Measurements from ENCODE around the gene RPL41.
"Not testable (repeated sequence)": the region's sequence is repeated elsewhere in the genome, so short reads cannot be mapped to it uniquely, and the experiment has no call there.

Gene RPL41

GRCh38 chr12:56103823-56104108 lies 12.7 kb upstream of the RPL41 start:
- DNase-seq: no peak

DNA sequence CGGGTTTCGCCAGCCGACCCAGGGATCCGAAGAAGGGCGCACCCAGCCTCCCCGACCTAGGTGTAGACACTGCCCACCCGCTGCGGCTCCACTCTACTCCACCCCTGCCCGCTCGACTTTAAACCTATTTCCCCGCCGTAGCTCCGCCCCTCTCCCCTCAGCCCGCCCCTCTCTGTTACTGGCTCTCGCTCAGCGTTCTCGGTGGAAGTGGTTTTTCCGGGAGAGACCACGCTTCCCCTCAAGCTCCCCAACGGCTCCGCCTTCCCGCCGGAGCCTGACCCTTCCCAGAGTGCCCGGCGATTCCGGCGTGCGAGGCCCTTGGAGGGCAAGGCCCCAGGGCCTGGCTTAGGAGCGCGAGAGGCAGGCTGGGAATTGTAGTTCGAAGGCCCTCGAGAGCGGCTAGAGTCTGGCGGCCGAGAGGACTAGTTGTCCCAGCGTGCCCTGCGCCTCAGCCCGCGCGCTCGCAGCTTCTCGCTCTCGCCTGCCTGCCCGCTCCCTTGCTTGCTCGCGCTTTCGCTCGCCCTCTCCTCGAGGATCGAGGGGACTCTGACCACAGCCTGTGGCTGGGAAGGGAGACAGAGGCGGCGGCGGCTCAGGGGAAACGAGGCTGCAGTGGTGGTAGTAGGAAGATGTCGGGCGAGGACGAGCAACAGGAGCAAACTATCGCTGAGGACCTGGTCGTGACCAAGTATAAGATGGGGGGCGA lies 12.2 kb upstream of the RPL41 start, which contains the start of gene PA2G4:
Gene PA2G4, plus strand, starts transcription at position 451 of the 706 bp plus-strand sequence. Its CDS starts 179 bp downstream, at position 630.
- peak; percentile 99 for DNase-seq

GRCh38 chr12:56104815-56105608 lies 11.4 kb upstream of the RPL41 start:
- DNase-seq: no peak

GRCh38 chr12:56105609-56105902 lies 10.9 kb upstream of the RPL41 start:
- DNase-seq: no peak

- no peak for DNase-seq
Measured at GRCh38 chr12:56107242-56107641, 9.2 kb upstream of the RPL41 start.

- no peak for DNase-seq
Measured at GRCh38 chr12:56110571-56110970, 5.9 kb upstream of the RPL41 start.

- no peak for DNase-seq
Measured at GRCh38 chr12:56114084-56114483, 2.3 kb upstream of the RPL41 start.

GRCh38 chr12:56115329-56115728 lies 1.1 kb upstream of the RPL41 start:
- DNase-seq: no peak

- not testable (repeated sequence) for DNase-seq
Measured at GRCh38 chr12:56117082-56117706, 761 bp downstream of the RPL41 start.

DNA sequence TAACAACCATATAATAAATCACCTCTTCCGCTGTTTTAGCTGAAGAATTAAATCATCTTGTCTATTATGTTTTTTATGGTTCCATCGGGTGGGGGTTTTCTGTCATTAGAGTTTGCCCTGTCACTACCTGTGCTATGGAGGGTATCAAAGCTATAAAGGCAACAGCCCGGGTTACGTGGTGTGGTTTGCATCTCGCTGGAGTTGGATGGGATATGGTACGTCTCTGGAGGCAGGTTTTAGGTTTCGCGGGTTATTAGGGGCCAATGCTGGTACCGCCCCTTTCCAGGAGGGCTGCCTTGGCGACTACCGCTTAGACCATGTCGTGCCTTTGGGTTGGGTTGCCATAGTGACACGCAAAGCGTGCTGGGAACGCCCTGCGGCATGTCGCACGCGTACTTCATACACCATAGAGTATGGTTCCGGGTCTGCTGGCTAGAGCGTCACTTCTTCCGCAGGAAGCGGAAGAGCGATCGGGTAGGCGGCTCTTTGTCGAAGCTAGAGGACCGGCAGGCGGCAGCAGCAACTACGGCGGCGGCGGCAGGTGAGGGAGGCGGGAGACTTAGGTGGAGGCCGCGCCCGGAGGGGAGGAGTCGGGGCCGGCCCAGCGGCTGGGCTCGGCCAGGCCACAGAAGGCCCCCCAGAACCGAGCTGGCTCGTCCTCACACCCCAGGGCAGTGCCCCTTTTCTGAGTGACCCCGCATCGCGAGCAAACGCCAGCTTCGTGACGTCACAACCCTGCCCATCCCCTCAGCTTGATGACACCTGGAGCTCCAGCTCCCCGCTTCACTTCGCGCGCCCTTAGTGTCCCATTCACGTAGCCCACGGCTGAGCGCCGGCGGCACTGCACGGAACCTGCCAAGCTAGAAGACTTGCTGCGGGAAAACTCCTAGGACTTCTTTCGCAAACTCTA lies 1.6 kb downstream of the RPL41 start, which contains the start of gene ZC3H10:
Gene ZC3H10, plus strand, starts transcription at position 489 of the 910 bp plus-strand sequence. CDS start 2,297 bp downstream, outside the sequence.
- DNase-seq: peak; percentile 99

DNA sequence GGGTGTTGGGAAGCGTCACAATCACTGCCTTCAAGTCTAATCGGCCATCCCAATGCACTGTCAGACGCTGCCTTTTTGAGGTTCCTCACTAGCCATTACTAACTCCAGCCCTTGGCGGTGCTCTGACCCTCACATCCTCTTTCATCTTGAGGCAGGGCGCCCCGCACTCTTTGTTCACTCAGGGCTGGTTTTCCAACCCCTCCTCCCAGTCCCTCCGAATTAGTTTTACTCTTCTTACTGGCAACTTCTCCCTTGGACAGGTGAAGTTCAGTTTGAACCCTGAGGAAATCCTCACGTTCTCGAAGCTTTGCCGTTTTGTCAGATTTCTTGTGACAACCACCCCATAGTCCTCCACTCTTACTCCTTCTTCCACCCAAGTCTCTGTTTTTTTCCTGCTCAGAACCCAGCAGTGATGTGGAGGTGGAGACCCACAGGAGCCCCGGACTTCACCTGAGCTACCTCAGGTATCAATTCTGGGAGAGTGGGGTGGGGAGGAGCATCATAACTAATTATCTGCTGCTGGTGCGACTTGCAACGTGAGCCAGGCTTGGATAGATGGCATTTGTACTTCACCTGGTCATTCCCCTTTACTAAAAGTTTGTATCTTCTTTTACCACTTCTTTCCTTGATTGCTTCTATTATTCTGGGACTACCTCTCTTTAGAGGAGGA lies 2.4 kb downstream of the RPL41 start:
- DNase-seq: no peak

DNA sequence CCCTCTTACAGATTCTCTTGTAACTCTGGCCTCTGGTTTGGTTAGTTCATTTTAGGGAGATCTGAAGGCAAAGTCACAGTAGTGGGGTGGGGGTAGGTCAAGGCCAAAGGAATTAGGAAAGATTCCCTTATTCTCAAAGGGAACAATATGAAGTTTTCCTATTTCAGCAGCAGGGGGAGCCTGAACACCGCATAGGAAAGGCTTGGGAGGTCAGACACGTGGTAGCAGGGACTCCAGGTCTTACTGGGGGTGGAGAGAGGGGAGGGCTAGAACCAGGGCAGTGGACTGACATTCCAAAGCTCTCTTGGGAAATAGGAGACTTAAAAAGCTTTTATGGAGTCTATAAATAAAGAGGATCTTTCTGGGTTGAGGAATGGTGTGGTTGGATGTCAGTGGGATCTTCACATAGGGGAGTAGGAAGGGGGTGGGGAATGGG lies 2.9 kb downstream of the RPL41 start:
- peak; percentile 80 for DNase-seq

- no peak for DNase-seq
Measured at GRCh38 chr12:56120158-56120846, 3.9 kb downstream of the RPL41 start.

DNA sequence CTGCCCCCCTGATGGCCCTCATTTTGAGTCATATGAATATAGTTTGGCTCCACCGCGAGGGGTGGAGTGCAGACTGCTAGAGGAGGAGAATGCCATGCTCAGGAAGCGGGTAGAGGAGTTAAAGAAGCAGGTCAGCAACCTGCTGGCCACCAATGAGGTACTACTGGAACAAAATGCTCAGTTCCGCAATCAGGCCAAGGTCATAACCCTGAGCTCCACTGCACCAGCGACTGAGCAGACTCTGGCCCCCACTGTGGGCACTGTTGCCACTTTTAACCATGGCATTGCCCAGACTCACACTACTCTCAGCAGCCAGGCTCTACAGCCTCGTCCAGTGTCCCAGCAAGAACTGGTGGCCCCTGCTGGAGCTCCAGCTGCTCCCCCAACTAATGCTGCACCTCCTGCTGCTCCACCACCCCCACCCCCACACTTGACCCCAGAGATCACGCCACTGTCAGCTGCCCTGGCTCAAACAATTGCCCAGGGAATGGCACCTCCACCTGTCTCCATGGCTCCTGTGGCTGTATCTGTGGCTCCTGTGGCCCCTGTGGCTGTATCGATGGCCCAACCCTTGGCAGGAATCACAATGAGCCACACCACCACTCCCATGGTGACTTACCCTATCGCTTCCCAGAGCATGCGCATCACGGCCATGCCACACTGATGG lies 4.9 kb downstream of the RPL41 start:
- DNase-seq: no peak

- DNase-seq: peak; percentile 75
Measured at GRCh38 chr12:56122637-56123036, 6.2 kb downstream of the RPL41 start.

- no peak for DNase-seq
Measured at GRCh38 chr12:56124133-56124532, 7.7 kb downstream of the RPL41 start.

DNA sequence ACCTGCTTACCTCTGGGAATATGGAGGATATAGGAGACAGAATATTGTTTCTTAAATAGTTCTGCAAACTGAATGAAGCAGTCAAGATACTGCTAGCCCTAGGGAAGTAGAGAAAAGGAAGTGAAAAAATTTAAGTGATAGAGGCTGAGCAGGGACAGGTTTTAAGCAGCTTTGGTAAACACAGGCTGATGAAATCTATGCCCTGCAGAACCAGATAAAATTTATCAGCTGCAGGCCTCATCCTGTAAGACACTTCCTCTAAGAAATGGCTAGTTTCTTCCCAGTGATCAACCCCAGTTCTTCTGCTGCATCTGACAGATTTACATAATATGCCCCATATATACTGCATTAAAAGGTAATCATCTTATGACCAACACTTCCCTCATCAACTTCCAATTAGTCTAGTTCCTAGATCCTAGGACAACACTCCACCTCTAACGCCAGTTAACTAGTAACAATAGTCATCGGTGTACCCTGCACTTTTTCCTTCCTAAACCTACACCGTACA lies 10.4 kb downstream of the RPL41 start:
- no peak for DNase-seq

DNA sequence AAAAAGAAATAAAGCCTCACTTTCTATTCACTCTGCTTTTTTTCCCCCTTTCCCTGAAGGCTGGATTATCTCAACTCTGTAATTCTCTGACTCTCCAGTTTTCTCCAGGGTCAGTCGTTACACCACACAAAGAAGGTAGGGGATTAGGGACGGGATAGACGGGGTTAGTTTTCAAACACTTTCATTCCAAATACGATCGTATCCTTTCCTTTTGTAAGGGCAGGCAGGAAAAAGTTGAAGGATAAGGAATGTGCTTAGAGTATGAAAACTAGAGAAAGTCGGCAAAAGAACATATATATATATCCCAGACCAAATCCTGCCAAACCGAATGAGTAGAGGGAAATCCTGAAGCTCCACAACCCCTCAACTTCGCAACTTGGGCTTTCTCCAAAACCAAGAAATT lies 11.1 kb downstream of the RPL41 start:
- no peak for DNase-seq

DNA sequence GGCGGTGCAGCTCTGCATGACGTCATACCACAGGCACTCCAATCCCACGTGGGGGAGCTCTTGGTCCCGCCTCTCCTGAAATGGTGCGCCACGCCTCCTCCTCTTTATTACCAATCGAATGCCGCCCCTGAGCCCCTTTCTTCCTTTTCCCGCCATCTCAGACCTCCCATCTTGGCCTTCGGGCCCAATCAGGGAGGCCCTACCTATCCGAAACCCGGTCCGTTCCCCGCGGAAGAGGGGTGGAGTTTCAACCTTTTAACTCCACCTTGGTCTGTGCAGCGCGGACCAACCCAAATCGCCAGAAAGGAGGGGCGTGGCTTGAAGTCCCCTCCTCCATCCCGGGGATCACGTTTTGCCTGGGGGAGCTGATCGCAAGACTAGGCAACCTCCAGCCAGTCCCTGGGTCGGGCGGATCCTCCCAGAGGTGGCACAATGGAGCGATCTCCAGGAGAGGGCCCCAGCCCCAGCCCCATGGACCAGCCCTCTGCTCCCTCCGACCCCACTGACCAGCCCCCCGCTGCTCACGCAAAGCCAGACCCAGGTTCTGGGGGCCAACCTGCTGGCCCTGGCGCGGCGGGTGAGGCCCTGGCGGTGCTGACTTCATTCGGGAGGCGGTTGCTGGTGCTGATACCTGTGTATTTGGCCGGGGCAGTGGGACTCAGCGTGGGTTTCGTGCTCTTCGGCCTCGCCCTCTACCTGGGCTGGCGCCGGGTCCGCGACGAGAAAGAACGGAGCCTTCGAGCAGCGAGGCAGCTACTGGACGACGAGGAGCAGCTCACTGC lies 11.6 kb downstream of the RPL41 start, which contains the start of gene ESYT1:
Gene ESYT1, plus strand, starts transcription at position 380 of the 782 bp plus-strand sequence. Its CDS starts 53 bp downstream, at position 433.
- peak; percentile 99 for DNase-seq

GRCh38 chr12:56128670-56129205 lies 12.3 kb downstream of the RPL41 start:
- DNase-seq: no peak
